SIG-M5 (cell line): Measurements from ENCODE around the gene SLC6A18.

Source experiments
- DNase-seq: peaks from one replicate; lab custom pipeline; 2025; lab: John Stamatoyannopoulos, UW

Gene SLC6A18

DNA sequence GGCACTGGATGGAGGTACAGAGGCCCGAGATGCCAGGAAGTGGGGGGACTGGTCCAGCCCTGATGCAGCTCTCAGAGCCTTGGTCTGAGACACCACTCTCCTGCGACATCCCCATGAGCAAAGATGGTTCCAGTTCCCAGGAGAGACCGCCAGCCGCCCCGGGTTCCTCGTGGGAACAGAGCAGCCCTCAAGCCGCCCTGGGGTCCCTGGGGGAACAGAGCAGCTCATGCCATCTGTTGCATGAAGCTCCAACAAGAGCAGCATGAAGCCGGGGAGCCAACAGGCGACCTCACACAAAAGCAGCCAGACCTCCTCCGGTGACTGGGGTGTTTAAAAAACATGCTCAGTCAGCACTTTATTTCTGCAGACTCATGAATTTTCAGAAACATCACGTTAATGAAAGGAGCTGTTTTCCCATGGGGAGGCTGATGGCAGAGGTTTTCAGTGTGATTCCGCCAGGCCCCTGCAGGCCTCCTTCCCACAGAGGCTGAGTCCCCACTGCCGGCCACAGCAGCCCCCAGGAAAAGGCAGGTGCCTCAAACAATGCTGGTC, 6.2 kb downstream of the SLC6A18 start:
- DNase-seq = no peak

DNA sequence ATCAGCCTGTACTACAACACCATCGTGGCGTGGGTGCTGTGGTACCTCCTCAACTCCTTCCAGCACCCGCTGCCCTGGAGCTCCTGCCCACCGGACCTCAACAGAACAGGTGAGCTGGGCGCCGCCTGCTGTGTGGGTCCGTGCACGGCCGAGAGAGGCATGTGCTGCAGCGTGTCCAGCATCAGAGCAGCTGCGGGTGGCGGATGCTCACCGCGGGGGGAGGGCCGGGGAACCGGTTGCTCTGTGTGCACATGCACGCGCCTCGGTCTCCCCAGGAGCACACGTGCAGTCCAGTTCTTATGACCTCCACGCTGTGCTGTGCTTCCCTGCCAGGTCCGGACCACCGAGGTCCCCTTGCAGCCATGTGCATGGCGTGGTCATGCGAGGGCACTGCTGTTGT, 7.6 kb downstream of the SLC6A18 start:
- no peak for DNase-seq

DNA sequence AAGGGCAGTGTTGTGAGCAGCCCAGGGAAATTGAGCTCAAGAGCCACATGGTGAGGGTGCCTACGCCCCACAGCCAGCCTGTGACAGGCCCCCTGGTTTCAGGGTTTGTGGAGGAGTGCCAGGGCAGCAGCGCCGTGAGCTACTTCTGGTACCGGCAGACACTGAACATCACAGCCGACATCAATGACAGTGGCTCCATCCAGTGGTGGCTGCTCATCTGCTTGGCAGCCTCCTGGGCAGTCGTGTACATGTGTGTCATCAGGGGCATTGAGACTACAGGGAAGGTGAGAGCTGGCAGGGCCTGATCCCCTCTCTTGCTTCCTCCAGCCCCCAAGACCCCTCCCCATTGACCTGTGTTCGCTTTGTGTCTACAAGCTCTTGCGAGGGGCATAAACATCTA, 10.2 kb downstream of the SLC6A18 start:
- DNase-seq = no peak

GRCh38 chr5:1235838-1236237, 10.7 kb downstream of the SLC6A18 start:
- no peak for DNase-seq

- no peak for DNase-seq
Observed at GRCh38 chr5:1239505-1240251, 14.5 kb downstream of the SLC6A18 start.

GRCh38 chr5:1240496-1241260, 15.5 kb downstream of the SLC6A18 start:
- DNase-seq = no peak

DNA sequence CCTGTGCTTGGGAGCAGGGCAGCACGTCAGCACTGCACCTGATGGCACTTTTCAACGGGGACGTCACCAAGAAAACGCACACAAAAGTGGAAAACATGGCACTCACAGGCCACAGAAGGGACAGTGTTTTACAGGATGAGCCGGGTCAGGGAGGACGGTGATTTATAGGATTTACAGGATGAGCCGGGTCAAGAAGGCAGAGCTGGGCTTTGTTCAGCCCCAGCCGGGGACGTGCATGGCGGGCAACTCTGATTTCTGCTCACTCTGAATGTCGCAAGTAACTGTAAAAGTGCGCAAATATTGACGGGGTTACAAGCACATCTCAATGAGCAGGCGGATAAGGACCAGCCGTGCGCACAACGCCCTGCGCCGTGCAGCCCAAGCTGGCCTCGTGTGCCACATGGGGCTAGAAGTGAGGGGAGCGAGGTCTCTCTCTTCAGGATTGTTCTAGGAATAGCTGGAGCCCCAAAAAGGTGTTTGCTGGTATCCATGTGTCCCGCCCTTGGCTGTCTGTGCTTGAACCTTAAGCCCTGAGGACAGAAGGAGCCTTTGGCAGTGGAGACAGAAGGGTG, 16.4 kb downstream of the SLC6A18 start:
- no peak for DNase-seq

DNA sequence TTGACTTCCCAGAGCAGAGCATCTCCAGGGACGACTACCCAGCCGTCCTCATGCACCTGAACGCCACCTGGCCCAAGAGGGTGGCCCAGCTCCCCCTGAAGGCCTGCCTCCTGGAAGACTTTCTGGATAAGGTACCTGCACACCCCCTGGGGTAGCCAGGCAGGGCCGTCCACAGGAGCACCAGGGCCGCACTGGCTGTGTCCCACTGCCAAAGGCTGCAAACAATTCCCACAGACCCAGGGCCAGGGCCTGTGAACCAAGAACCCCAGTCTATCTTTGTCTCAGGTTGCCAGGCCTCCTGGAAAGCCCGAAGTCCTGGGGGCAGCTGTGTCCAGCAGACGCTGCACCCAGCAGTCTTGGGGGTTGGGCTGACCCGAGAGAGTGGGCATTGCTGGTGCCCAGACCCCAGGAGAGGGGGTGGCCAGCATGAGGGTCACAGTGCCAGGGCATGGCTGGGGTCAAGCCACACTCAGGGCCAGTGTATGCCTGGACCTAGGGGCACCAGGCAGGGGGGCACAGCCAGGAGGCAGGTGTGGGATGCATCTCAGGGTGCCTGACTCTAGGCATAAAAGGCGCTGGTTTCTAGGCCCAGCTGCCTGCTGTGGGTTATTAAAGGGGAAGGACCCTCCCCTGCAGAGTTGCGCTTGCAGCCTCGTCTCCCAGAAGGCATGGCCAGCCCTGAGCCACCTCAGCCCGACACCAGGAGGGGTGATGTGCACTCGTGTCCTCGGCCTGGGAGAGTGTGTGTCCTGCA, 17.7 kb downstream of the SLC6A18 start:
- no peak for DNase-seq

DNA sequence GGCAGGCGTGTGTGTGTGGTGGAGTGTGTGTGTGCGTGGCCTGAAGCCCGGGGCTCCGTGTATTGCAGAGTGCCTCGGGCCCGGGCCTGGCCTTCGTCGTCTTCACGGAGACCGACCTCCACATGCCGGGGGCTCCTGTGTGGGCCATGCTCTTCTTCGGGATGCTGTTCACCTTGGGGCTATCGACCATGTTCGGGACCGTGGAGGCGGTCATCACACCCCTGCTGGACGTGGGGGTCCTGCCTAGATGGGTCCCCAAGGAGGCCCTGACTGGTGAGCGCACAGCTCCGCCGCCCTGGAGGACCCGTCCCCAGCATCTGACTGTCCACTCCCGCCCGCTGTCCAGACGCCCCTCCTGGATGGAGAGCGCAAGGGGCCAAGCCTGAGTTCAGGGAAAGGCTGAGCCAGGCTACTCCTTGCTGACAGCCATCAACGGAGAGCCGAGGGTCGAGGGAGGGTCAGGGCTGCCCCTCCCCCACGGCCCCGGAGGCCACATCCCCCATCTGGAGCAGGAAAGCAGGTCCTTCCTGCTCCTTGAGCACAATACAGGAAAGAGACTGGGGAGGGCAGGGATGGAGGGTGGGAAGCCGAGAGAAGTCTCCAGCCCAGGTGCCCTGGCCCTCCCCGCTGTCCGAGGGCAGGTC, 18.4 kb downstream of the SLC6A18 start:
- DNase-seq = no peak

GRCh38 chr5:1244255-1244654, 19.1 kb downstream of the SLC6A18 start:
- DNase-seq = no peak

DNA sequence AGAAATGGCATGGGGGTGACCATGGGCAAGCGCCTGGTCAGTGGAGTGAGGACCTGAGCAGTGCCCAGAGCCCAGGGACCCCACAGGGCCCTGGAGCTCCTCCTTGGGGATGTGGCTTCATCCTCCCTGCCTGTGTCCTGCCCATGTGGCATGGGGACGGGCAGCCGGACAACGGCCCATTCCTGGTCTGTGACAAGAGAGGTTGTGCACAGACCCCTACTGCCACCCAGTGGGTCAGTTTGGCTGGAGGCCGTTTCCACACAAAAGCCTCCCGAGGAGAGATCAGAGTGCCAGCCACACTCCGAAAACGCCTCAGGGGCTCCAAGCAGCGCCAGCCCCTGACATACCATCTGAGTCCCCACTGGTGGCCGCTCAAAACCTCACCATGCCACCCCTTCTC, 19.8 kb downstream of the SLC6A18 start:
- DNase-seq = no peak

DNA sequence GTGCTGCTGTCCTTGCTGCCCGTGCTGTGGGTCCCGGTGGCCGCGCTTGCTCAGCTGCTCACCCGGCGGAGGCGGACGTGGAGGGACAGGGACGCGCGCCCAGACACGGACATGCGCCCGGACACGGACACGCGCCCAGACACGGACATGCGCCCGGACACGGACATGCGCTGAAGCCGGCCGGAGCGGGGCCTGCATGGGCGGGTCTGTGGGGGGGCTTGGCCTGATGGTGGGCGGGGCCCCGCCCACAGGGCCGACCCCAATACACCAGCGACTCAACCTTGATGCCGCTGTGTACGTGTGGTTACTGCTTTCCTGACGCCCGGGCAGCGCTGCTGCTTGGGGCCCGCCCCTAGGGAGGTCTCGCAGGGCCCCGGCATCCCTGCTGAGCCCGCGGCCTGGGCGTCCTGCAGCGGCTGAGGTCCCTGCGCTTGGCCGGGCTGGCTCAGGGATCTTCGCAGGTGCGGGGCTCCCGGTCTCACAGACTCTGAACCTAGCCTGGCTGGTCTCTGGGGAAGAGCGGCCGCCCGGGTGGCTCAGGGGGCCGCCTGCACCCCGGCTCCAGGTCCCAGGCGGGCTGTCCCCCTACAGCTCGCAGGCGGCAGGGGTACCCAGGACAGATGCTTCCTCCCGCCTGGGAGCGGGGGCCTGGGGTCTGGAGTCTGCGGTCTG, 20.9 kb downstream of the SLC6A18 start:
- DNase-seq = no peak

DNA sequence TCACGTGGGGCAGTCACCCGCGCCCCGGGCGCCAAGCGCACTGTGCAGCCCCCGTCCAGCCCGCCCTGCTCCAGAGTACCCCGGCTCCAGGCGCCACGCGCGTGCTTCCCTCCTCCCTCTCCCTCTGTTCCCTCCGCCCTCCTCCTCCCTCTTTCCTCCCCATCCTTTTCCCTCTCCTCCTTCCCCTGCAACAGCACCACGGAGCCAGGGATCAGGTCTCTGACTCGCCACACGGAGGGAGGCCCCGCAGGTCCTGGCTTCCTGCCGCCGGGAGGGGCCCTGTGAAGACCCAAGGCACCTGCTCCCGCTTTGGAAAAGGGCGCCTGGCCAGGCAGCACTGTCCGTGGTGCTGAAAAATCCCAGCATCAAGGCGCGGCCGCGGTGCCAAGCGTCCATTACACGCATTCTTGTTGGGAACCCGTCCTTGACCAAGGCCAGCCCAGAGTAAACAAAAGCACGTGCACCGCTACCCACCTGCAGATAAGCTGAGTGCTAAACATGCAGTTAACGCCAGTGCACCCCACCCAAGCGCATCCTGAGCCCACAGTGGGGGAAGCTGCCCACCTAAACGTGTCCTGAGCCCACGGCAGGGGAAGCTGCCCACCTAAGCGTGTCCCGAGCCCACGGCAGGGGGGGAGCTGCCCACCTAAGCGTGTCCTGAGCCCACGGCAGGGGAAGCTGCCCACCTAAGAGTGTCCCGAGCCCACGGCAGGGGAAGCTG, 21.7 kb downstream of the SLC6A18 start:
- no peak for DNase-seq

DNA sequence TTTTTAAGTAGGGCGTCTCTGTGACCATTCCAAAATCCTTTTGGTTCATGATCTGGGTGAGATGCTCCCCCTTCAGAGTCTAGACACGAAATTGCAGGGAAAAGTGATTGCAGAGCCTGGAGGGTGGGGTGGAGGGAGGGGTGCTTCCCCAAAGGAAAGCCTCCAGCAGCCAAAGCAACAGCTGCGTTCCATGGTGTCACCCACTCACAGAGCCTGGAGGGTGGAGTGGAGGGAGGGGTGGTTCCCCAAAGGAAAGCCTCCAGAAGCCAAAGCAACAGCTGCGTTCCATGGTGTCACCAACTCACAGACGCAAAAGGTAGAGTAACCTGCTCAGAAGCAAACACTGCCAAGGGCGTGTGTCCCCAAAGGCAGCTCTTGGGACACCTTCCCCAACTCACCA, 22.6 kb downstream of the SLC6A18 start:
- no peak for DNase-seq

DNA sequence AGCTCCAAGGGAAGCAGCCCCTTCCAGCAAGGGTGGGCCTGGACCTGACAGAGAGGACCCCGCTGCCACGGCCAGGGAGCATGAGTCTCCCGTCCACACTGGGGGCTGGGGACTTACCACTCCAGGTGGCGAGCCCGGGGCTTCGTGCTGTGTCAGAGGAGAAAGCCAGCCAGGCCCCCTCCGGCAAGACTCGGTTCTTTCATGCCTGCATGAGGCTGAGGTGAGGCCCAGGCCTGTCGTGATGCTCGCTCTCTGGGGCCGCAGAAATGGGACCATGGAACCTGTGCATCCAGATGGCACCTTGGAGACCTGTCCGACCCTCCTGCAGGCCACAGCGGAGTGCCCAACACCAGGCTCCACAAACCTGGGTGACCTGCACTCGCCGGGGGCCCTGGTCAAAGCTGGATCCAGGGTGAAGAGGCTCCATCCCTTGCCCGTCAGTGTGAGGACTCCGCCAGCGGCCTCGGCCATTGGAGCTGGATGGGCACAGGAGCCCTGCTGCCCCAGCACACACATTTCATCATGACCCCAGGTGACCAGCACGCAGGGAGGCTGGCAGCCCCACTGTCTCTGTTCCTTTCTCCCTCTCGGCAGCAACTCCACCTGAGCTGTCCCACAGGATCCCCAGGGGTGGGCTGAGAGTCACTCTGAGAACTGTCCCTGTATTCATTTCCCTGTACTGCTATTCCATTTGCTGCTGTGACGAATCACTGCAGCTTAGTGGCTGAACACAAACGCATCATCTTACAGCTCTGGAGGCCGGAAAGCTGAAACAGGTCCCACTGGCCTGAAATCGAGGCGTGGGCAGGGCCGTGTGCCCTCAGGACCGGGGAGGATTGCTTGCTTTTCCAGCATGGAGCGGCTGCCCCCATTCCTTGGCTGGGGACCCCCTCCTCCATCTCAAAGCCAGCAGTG, 24.4 kb downstream of the SLC6A18 start:
- DNase-seq = no peak

DNA sequence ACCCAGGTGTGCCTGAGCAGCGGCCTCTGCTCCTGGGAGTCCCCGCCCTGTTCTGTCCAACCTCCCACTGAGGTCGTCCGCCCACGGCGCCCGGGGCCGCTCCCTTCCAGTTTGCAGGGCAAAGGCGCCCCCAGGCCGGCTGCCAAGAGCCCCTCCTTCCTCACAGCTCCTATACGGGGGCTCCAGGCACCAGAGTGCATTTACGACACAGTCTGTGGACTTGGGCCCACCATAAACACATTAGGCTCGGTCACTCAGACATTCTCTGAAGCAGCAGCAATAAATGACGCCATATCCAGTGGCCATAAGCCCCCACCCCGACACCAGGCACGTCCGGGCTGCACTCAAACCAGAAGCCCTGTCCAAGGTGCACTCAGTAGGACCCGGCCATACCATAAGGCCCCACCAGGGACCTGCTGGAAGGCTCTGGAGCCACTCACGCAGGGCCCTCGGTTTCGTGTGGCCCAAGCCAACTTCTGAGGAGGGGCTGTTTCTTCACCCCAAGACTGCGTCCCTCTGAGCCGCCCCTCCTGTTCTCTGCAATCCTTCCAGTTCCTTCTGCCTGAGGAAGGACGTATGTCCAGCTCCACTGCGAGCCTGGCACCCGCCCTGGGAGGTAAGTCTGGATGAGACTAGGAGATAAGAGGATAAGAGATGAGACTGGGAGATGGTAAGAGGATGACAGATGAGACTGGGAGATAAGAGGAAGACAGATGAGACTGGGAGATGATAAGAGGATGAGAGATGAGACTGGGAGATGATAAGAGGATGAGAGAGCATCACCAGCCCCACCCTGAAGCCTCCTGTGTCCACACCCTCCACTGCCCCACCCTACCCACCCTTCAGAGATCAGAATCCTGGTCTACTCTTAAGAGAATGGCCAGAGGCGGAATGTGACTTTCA, 26.7 kb downstream of the SLC6A18 start:
- DNase-seq = no peak

DNA sequence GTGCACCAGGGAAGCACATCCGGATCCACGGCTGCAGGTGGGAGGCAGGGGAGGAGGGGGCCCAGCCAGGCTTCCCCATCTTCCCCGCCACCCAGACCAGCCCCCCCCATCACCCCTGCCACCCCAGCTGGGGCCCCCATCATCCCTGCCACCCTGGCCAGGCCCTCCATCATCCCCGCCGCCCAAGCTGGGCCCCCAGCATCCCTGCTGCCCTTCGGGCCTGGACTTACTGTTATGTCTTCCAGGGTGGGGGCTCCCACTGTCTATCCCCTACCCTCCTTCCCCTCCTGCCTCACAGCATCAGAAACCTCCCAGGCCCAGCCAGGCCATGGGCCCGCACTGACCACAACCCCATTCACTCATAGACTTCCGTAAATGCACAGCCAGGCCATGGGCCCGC, 27.5 kb downstream of the SLC6A18 start:
- no peak for DNase-seq

GRCh38 chr5:1253456-1254105, 28.4 kb downstream of the SLC6A18 start:
- no peak for DNase-seq
